ENCODE results near the gene ZMYND11. TPM values are rescaled to one million over a fixed set of nuclear protein-coding genes. Genes with fewer than 3 reads are reported as not detected.
"Not testable (repeated sequence)": the region's sequence is repeated elsewhere in the genome, so short reads cannot be mapped to it uniquely, and the experiment has no call there.

Gene ZMYND11
- total RNA-seq, 1 donor from 2014 or later: 59.4 TPM

- DNase-seq: no peak
Observed at GRCh38 chr10:251982-252582, 116.8 kb downstream of the ZMYND11 start.

- DNase-seq: no peak
Observed at GRCh38 chr10:260819-261429, 125.7 kb downstream of the ZMYND11 start.

GRCh38 chr10:264160-265073 lies 129.2 kb downstream of the ZMYND11 start:
- DNase-seq: not testable (repeated sequence)

DNA sequence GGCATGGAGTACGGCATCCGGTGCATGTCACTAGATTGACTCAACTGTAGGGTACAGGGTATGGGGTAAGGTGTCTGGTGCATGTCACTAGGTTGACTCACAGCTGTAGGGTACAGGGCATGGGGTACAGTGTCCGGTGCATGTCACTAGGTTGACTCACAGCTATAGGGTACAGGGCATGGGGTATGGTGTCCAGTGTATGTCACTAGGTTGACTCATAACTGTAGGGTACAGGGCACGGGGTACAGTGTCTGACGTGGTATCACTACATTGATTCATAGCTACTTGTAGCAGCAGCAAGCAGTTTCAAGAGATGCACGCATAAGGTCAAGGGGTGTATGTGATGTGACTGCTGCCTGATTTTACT lies 129.8 kb downstream of the ZMYND11 start:
- DNase-seq: not testable (repeated sequence)

DNA sequence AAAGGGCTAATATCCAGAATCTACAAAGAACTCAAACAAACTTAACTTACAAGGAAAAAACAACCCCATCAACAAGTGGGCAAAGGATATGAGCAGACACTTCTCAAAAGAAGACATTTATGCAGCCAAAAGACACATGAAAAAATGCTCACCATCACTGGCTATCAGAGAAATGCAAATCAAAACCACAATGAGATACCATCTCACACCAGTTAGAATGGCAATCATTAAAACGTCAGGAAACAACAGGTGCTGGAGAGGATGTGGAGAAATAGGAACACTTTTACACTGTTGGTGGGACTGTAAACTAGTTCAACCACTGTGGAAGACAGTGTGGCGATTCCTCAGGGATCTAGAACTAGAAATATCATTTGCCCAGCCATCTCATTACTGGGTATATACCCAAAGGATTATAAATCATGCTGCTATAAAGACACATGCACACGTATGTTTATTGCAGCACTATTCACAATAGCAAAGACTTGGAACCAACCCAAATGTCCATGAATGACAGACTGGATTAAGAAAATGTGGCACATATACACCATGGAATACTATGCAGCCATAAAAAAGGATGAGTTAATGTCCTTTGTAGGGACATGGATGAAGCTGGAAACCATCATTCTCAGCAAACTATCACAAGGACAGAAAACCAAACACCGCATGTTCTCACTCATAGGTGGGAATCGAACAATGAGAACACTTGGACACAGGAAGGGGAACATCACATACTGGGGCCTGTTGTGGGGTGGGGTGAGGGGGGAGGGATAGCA lies 130.7 kb downstream of the ZMYND11 start:
- not testable (repeated sequence) for DNase-seq

DNA sequence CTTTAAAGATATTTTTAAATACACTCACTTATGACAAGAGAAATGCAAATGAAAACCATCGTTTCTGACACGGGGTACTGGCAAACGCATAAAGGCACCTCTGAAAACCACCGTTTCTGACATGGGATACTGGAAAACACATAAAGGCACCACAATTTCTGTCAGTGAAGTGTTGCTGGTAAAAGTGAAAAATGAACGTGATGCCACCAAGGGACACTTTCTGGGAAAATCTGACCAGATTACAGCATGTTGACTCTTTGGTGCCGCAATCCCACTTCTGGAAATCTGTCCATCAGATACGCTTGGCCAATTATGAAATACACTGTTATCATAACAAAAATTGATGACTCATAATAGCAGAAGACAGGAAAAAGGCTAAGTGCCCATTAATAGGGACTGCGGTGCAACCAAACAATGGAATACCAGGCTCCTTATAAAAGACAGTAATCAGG lies 131.7 kb downstream of the ZMYND11 start:
- peak; percentile 54 for DNase-seq

- DNase-seq: no peak
Observed at GRCh38 chr10:267705-268104, 132.4 kb downstream of the ZMYND11 start.

- DNase-seq: no peak
Observed at GRCh38 chr10:269440-270074, 134.3 kb downstream of the ZMYND11 start.

DNA sequence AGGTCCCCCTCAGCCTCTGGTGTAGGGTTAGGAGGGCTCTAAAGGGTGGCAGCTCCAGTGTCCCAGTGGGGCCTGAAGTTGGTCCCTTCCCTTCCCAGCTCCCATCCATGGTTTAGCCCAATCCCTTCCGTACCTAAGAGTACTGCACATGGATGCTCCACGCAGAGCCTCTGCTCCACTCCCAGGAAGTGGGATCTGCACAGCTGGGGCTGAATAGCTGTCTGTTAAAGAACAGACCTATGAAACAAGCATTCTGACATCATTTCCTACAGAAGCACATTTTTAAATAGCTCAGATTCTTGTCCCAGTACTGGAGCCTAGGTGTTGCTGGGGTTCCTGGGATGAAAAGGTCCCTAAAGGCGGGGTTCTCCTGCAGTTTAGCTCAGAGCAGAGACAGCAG lies 135.9 kb downstream of the ZMYND11 start:
- no peak for DNase-seq

GRCh38 chr10:271722-272121 lies 136.5 kb downstream of the ZMYND11 start:
- no peak for DNase-seq

DNA sequence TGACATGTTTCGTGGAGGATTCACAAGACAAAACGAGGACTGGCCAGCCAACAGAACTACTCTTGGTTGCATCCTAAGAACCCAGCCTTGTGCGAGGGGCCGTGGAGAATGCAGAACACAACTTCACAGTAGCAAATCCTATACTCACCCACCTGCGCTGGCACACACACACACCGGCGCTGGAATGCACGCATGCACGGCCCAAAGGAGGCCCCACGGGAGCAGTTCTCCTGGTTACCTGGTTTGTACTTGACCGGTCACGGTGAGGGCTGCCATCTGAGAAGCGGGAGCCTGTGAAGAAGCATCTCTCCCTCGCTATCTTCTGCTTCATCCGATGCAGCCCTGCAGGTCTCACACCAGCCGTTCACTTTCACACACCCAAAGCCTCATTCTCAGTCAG lies 137.8 kb downstream of the ZMYND11 start:
- no peak for DNase-seq

DNA sequence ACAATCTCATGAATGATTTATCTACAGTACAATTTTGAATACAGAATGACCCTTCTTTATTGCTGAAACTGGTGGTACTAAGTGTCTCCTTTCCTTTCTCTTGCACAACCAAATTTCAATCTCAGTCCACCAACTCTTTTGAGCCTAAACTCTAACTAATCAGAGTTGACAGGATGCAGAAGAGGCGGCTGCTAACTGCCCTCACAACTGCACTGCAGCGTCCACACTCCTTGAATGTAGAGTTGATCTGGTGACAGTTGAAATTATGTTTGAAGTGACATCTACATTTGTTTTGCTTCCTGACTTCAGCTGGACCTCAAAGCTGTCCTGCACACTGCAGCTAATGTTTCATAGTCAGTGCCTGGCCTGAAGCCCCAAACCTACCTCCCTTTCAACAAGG lies 139.6 kb downstream of the ZMYND11 start:
- DNase-seq: no peak

DNA sequence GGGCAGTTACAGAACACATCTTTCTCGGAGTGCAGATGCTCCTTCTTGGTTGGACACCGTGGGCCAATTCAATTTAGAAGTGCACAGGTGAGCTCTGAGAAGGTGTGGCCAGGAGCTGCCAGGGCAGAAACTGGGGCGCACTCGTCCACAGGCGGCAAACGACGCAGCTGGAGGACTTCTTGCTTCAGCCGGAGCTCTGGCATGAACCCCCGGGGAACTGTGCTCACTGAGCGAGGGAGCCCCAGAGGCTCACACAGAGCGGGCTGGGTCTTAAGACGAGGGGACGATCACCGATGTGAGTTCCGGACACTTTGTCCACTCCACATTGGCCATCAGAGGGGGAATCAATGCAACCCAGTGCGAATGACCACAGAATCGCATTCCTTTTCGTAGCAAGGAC lies 140.4 kb downstream of the ZMYND11 start:
- no peak for DNase-seq

GRCh38 chr10:277963-278362 lies 142.7 kb downstream of the ZMYND11 start:
- no peak for DNase-seq

- no peak for DNase-seq
Observed at GRCh38 chr10:278707-279106, 143.5 kb downstream of the ZMYND11 start.

DNA sequence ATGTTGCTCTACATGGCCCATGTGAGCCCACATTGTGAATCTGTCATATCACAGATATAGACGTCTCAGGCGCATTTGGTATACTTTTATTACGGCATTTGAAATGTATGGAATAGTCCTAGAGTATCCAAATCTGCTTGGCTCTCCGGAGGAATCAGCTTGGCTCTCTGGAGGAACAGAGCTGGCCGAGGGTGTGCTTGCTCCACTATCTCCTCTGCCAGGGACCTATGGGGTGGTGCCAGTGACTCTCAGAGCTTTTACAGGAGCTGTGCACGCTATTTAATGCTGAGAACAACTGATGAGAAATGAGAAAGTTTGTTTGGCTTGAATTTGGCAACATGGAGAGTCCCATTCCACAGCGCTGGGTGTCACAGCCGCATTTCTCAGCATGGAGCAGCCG lies 144.0 kb downstream of the ZMYND11 start:
- DNase-seq: no peak

DNA sequence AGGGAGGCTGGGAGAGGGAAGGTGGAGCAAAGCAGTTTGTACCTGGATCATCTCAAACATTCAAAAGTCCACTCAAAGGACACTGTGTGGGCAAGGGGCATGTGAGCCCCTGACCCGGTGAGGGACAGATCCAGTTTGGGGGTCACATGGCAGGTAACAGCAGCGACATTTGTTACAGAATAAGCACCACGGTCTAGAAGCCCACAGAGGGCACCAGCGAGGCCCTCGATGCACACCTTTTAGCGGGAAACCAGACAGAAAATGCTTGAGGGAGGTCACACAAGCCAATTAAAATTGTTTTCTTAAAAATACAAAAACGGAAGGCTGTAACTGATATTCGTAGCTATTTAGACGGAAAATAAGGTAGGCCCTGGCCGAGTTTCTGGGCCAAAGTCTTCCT lies 144.4 kb downstream of the ZMYND11 start:
- no peak for DNase-seq

- no peak for DNase-seq
Observed at GRCh38 chr10:282294-283139, 147.3 kb downstream of the ZMYND11 start.

GRCh38 chr10:283140-283479 lies 147.9 kb downstream of the ZMYND11 start:
- no peak for DNase-seq

DNA sequence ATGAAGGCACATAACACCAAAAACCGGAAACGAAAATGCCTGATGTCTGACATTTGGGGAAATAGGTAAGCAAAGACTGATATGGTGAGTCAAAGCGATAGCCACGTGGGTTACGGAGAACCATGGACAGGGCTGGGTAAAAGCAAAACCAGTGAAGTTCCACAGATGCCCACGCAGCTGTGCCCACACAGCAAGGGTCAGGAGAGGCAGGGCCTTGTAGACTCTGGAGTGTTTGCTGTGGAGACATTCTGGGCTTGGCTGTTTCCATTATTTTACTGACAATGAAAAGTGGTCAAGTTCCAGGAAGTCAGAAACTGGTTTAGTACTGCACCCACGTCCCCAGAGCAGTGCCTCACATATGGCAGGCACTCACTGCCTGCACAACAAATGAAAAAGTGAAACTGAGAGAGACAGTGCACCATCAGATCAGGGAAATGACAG lies 148.7 kb downstream of the ZMYND11 start:
- no peak for DNase-seq

GRCh38 chr10:285216-285615 lies 150.0 kb downstream of the ZMYND11 start:
- no peak for DNase-seq

All from dermis blood vessel endothelial cell (primary cell).